HepG2 (cell line): ENCODE measurements around the gene VPS11. TPM values are rescaled to one million over a fixed set of nuclear protein-coding genes. Genes with fewer than 3 reads are reported as not detected.

ENCODE experiments used
- BCLAF1 ChIP-seq: fragments of 450-650 bp; IDR thresholded peaks from 2 replicates; pipeline ENCODE4 v1.6.1; 2017; ENCODE audit warnings: mild to moderate bottlenecking
- IRF9 ChIP-seq: sonication (generic); formaldehyde crosslinking; IDR thresholded peaks from 2 replicates; pipeline ENCODE4 v1.8.0; 2022; ENCODE audit warnings: missing genetic modification reagents, mild to moderate bottlenecking, borderline replicate concordance
- IRX3 ChIP-seq: sonication (generic); formaldehyde crosslinking; IDR thresholded peaks from 2 replicates; pipeline ENCODE4 v1.8.1; 2023; ENCODE audit warnings: mild to moderate bottlenecking, low read depth, missing genetic modification reagents, borderline replicate concordance
- NFE2 ChIP-seq: sonication (generic); formaldehyde crosslinking; IDR thresholded peaks from 2 replicates; pipeline ENCODE4 v1.4.0; 2020; ENCODE audit warnings: missing genetic modification reagents
- NKX3-1 ChIP-seq: sonication (generic); formaldehyde crosslinking; IDR thresholded peaks from 2 replicates; pipeline ENCODE4 v1.5.0; 2020; ENCODE audit warnings: missing genetic modification reagents
- REPIN1 ChIP-seq: sonication (generic); formaldehyde crosslinking; IDR thresholded peaks from 2 replicates; pipeline ENCODE4 v1.8.0; 2022; ENCODE audit warnings: missing genetic modification reagents, low read depth, mild to moderate bottlenecking, borderline replicate concordance
- SAP130 ChIP-seq: IDR thresholded peaks from 2 replicates; pipeline ENCODE4 v1.6.1; 2016; ENCODE audit warnings: low read depth
- SATB2 ChIP-seq: sonication (generic); formaldehyde crosslinking; IDR thresholded peaks from 2 replicates; pipeline ENCODE4 v1.5.0; 2020; ENCODE audit warnings: missing genetic modification reagents
- SKIL ChIP-seq: sonication (generic); formaldehyde crosslinking; IDR thresholded peaks from 2 replicates; pipeline ENCODE4 v1.8.0; 2022; ENCODE audit warnings: missing genetic modification reagents, mild to moderate bottlenecking, moderate library complexity, borderline replicate concordance
- TEAD2 ChIP-seq: sonication (generic); formaldehyde crosslinking; IDR thresholded peaks from 2 replicates; pipeline ENCODE4 v1.9.0; 2021; ENCODE audit warnings: missing genetic modification reagents
- TOPORS ChIP-seq: sonication (generic); formaldehyde crosslinking; IDR thresholded peaks from 2 replicates; pipeline ENCODE4 v1.8.0; 2023; ENCODE audit warnings: mild to moderate bottlenecking, missing genetic modification reagents
- ZNF205 ChIP-seq: IDR thresholded peaks from 2 replicates; pipeline ENCODE4 v1.6.1; 2018; ENCODE audit warnings: missing biosample characterization, missing genetic modification reagents
- ZNF337 ChIP-seq: sonication (generic); formaldehyde crosslinking; IDR thresholded peaks from 2 replicates; pipeline ENCODE4 v1.5.1; 2020; ENCODE audit warnings: missing genetic modification reagents, low read depth, mild to moderate bottlenecking, borderline replicate concordance
- ZNF367 ChIP-seq: sonication (generic); formaldehyde crosslinking; IDR thresholded peaks from 2 replicates; pipeline ENCODE4 v1.4.0; 2020; ENCODE audit warnings: missing genetic modification reagents, borderline replicate concordance
- ZNF580 ChIP-seq: IDR thresholded peaks from 2 replicates; pipeline ENCODE4 v1.6.1; 2016; ENCODE audit warnings: low read depth, borderline replicate concordance
- ZNF629 ChIP-seq: sonication (generic); formaldehyde crosslinking; conservative IDR thresholded peaks from 2 replicates; pipeline ENCODE4 v1.5.0; 2020; ENCODE audit warnings: missing genetic modification reagents
- ZNF660 ChIP-seq: sonication (generic); formaldehyde crosslinking; IDR thresholded peaks from 2 replicates; pipeline ENCODE4 v1.5.1; 2020; ENCODE audit warnings: mild to moderate bottlenecking, low read depth, missing genetic modification reagents, borderline replicate concordance
- ZNF782 ChIP-seq: sonication (generic); formaldehyde crosslinking; IDR thresholded peaks from 2 replicates; pipeline ENCODE4 v1.4.0; 2020; ENCODE audit warnings: missing genetic modification reagents, mild to moderate bottlenecking, borderline replicate concordance
- ZNF891 ChIP-seq: sonication (generic); formaldehyde crosslinking; IDR thresholded peaks from 2 replicates; pipeline ENCODE4 v1.5.0; 2020; ENCODE audit warnings: mild to moderate bottlenecking, missing genetic modification reagents
- ZSCAN5A ChIP-seq: sonication (generic); formaldehyde crosslinking; IDR thresholded peaks from 2 replicates; pipeline ENCODE4 v1.8.0; 2022; ENCODE audit warnings: mild to moderate bottlenecking, missing genetic modification reagents, borderline replicate concordance
- ZZZ3 ChIP-seq: sonication (generic); formaldehyde crosslinking; IDR thresholded peaks from 2 replicates; pipeline ENCODE4 v1.4.0; 2020; ENCODE audit warnings: missing genetic modification reagents, mild to moderate bottlenecking, borderline replicate concordance
- polyA plus RNA-seq, 8 experiments: library from polyadenylated mRNA; depleted of rRNA in 3 of 8; stranded (reverse) in 7 of 8; unstranded in 1 of 8; fragments of >200 nt; fragmentation: Illumina TruSeq in 4 of 8; extraction: Trizol in 4 of 8; gene quantifications; 2 replicates each; pipeline versions ENCODE4 v1.2.1 to v1.2.3, GENCODE V29; 2011 to 2016; ENCODE audit warnings: low read depth in 4 of 8, missing spikeins in 1 of 8, mixed read lengths in 1 of 8; ENCODE audit not compliant: insufficient read depth in 1 of 8
- total RNA-seq, 5 experiments: library from RNA; depleted of rRNA; stranded (reverse); fragments of >200 nt; fragmentation: Illumina TruSeq; extraction: Trizol; gene quantifications; 2 replicates each; pipeline ENCODE4 v1.2.3, GENCODE V29; 2016; ENCODE audit warnings: low read depth in 1 of 5

Gene VPS11
- total and polyA plus RNA-seq, 2 of the 13 experiments (the other 11 are each of a cell fraction or from before 2014, with no cell fraction given) = 13.7 to 21.6 TPM

GRCh38 chr11:119067371-119068222 is at the start of gene VPS11 (continued):
- TF ChIP-seq IRF9 (CRISPR knock-in tag) (no peak), BCLAF1 (no peak), REPIN1 (0 out of 2 replicates have a peak, but pooled peaks have one; percentile 31), NFE2 (CRISPR knock-in tag) (no peak), ZNF782 (CRISPR knock-in tag) (no peak), ZNF629 (CRISPR knock-in tag) (no peak), ZNF367 (CRISPR knock-in tag) (no peak), ZNF205 (CRISPR knock-in tag) (0 out of 2 replicates have a peak, but pooled peaks have one; percentile 42), TOPORS (0 out of 2 replicates have a peak, but pooled peaks have one; percentile 36), ZNF580 (peak; percentile 30), ZZZ3 (CRISPR knock-in tag) (0 out of 2 replicates have a peak, but pooled peaks have one; percentile 19), ZNF337 (CRISPR knock-in tag) (no peak), IRX3 (no peak), SATB2 (CRISPR knock-in tag) (no peak), TEAD2 (no peak), ZNF891 (CRISPR knock-in tag) (no peak), SKIL (CRISPR knock-in tag) (no peak), NKX3-1 (CRISPR knock-in tag) (no peak; the same call in 1 of the 2 replicates), ZNF660 (CRISPR knock-in tag) (no peak), ZSCAN5A (CRISPR knock-in tag) (0 out of 2 replicates have a peak, but pooled peaks have one; percentile 53), SAP130 (peak; percentile 99)
